Stimulated activated CD4-positive, alpha-beta T cell treated with anti-CD3 and anti-CD28 coated beads, Interleukin-12 subunit alpha, Interleukin-12 subunit beta, amount 100 ng/mL, for 48 hours (primary cell): ENCODE measurements around the gene LTF.
A peak's percentile ranks its signal among the peaks of the same experiment; 100 is the strongest.
"Not testable (repeated sequence)": the region's sequence is repeated elsewhere in the genome, so short reads cannot be mapped to it uniquely, and the experiment has no call there.

Source experiments
- DNase-seq, 3 donors: peaks; one replicate each; pipeline ENCODE4 v3.0.0-alpha.2; 2020; ENCODE audit warnings: low read depth in 2 of 3, low spot score in 1 of 3

The LTF gene

GRCh38 chr3:46416125-46416810 lies 48.4 kb downstream of the LTF start:
- DNase-seq: no peak

- DNase-seq: no peak
These were observed 50.0 kb downstream of the LTF start for GRCh38 chr3:46414739-46415138.

DNA sequence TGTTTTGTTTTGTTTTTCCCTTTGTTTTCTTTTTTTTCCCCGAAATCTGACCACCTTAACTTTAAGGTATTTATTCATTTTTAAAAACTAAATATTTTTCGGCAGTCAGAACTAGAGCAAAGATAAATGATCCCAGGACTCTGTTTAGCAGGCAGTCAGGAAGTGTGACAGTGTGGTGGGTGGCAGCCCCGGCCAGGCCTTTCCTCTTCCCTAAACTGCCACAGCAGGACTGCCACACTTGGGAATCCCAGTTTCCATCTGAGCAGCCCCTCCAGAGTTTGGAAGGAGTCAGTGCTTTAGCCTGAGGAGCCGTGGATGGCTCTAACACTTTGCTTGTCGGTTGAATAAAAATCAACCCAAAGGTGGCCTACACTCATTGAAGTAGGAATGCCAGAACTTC lies 50.8 kb downstream of the LTF start:
- no peak for DNase-seq

DNA sequence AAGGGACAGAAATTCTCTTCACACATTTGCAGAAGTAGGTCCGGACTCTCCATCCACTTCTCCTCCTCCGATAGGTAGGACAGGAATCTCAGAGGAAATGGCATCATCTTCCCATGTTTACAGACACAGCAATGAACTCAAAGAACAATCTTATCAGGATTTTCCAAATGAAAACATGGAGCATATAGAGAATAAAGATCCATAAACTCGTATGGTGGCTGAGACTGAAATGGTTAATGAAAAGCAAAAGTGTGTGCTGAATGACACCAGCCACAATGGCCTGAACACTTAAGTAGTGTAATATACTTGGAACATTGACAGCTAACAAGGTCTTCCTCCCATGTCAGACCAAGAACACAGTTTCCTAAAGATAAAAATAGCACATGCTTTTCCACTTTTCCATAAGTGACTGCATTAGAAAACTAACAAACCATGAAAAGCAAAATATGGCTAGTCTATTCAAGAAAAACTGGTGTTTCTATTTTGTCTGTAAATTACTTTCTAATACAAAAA lies 51.9 kb downstream of the LTF start:
- no peak for DNase-seq

DNA sequence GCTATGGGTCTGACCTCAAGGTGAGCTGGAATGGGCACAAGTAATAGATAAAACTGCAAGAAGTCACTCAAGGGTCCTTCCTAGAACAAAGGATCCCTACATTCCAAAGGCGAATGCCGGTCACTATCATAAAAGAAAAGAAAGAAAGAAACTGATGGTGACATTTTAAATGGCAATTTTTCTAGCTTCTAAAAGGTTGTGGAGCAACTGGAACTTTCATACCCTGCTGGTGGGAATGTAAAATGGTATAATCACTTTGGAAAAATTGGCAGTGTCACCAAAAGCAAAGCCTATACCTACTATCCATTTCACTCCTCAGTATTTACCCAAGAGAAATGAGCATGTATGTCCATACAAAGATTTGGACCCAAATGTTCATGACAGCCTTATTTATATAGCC lies 53.4 kb downstream of the LTF start:
- DNase-seq: no peak

DNA sequence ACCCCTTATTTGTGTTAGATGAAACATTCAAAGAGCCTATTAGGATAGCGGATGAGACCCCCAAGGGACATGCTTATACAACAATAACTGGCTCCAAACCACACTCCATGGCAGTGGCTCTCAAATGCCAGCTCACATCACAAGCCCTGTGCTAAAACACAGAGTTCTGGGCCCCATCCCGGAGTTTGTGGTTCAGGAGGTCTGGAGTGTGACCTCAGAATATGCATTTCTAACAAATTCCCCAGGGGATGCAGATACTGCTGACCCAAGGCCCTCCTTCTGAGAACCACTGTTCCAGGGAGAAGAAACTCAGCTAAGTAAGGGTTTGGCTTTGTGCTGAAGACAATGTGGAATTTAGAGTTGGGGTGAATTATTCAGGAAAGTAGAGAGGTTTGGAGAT lies 54.0 kb downstream of the LTF start:
- no peak for DNase-seq

- DNase-seq: no peak
These were observed 54.8 kb downstream of the LTF start for GRCh38 chr3:46409739-46410489.

DNA sequence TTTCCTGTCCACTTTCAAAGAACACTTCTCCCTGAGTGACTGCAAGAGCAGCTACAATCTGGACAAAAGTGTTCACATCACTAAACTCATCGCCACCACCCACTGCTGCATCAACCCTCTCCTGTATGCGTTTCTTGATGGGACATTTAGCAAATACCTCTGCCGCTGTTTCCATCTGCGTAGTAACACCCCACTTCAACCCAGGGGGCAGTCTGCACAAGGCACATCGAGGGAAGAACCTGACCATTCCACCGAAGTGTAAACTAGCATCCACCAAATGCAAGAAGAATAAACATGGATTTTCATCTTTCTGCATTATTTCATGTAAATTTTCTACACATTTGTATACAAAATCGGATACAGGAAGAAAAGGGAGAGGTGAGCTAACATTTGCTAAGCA lies 55.9 kb downstream of the LTF start:
- no peak for DNase-seq

DNA sequence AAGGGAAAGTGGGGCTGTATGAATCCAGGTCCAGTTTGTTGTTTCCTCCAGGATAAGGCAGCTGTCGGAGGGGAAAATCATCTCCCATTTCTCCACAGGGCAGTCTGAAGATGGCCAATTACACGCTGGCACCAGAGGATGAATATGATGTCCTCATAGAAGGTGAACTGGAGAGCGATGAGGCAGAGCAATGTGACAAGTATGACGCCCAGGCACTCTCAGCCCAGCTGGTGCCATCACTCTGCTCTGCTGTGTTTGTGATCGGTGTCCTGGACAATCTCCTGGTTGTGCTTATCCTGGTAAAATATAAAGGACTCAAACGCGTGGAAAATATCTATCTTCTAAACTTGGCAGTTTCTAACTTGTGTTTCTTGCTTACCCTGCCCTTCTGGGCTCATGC lies 56.7 kb downstream of the LTF start:
- no peak for DNase-seq

DNA sequence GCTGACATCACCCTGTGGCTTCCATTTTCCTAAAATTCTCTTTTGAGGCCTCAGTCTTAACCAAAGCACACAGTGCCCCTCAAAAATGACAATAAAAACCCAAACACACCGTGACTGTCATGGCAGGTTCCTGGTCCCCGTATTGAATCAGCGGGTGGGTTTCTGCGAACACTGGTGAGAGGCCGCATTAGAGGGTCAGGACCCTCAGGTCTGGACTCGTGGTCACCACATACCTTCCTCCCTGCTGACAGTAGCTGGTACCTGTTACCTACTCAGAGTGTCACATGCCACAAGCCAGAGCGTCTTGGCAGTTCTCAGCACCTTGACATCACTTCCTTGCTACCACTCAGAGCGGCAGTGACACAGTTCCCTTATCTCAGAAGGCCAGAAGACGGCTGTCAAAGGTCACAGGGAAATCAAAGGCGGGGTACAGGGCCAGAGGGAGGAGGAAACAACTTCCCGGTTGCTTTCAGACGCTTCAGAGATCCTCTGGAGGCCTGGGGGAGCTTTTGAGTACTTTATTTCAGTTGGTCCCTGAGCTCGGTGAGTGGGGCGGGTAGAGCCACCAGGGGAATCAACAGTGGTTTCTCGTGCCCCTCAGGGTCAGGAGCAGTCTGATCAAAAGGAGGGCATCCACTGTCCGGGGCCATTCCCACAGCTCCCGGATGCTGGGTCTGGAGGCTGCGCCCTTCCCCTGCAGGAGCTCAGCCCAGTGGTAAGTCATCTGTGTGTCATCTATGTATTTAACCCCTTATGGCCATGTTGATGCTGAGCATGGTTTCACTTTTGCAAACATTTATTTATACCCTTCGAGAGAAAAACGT lies 57.7 kb downstream of the LTF start, which contains the start of the genes CCR5AS and CCRL2:
TSS of gene CCR5AS (minus strand) at position 279 of the 824 bp plus-strand sequence.
TSS of gene CCRL2 (plus strand) at position 472 of the 824 bp plus-strand sequence. CDS start 821 bp downstream, outside the sequence.
- DNase-seq: peak; percentile 5 to 25 (median 6)

DNA sequence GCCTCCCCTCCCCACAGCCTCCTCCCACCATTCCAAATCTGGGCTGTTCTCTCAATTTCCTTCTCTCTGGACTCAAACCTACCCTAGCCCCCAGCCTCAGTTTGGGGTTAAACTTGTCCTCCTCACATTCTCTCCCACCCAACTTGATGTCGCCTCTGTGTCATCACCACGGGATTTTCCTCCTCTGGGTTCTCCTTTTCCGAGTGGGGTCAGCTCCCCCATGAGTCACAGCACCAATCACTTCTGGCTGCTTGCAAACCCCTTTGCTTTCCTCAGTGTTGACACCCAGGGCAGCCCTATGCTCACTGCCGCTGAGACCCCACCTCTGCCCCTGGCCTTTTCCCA lies 58.3 kb downstream of the LTF start:
- no peak for DNase-seq

DNA sequence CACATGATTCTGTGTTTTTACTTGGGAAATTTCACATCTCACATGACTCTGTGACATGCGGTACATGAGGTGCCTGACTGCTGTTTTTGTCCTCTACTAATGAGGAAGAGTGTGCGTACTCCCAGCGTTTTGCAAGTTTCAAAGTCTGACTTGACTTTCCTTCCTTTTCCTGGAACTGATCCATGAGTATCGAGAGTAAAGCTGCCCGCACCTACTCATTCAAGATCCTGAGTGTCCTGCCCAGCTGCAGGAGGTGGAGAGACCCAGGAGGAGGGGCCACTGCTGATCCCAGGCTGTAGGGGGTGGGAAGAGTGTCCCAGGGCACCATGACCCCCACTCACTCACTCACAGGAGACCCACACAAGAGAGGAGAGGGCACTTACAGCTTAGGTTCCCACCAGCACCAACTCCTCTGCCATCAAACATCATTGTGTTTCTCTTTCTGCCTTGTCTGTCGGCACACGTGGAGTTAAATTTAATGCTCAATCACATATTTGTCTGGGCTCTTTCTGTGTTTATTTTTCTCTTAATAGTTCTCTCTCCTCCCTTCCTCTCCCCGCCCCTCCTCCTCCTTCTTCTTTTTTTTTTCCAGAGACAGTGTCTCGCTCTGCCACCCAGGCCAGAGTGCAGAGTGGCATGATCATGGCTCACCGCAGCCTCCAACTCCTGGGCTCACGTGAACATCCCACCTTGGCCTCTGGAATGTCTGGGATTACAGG lies 59.2 kb downstream of the LTF start:
- no peak for DNase-seq

DNA sequence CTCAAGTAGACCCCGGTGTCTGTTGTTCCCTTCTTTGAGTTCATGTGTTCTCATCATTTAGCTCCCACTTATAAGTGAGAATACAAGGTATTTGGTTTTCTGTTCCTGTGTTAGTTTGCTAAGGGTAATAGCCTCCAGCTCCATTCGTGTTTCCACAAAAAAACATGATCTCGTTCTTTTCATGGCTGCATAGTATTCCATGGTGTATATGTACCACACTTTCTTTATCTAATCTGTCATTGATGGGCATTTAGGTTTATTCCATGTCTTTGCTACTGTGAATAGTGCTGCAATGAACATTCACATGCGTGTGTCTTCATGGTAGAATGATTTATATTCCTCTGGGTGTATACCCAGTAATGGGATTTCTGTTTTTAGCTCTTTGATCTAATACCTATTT lies 61.8 kb downstream of the LTF start:
- not testable (repeated sequence) for DNase-seq

DNA sequence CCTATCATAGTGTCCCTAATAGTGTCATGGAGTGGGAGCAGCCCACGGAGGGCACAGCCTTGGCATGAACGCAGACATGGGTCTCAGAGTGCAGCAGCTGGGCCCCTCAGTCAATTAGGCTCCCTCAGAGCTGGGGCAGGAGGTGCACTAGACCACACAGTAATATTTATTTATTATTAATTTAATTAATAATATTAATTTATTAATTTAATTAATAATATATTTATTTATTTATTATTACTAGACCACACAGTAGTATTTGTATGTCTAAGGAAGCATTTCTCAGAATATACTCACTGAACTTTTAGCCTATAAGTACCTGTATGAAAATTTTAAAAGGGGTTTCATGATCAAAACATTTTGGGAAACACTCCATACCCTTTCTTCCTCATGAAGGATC lies 63.1 kb downstream of the LTF start:
- no peak for DNase-seq

GRCh38 chr3:46400846-46401245 lies 63.9 kb downstream of the LTF start:
- no peak for DNase-seq

DNA sequence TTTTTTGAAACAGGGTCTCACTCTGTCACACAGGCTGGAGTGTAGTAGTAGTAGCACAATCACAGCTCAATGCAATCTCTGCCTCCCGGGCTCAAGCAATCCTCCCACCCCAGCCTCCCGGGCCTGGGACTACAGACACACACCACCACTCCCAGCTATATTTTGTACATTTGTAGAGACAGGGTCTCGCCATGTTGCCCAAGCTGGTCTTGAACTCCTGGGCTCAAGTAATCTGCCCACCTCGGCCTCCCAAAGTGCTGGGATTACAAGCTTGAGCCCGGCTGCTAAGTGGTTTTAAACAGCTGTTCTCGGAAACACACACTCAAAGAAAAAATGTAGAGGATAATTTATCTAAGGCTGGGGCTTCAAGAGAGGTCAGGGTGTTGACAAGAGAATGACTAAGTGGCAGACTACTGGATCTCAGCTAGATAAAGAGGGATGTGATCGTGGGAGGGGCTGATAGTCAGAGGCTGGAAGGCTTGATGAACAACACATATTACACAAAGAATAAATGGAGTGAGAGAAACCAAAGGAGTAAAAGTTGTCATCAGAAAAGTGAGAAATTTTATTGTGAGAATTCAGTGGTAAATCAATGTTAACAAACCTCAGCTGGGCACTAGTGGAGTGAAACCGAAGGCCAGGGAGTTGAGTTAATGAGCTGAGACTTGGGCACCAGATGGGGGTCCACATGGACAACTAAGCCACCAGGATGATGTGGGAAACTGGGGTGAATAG lies 64.5 kb downstream of the LTF start:
- DNase-seq: no peak

- DNase-seq: no peak
These were observed 65.1 kb downstream of the LTF start for GRCh38 chr3:46399557-46399956.

DNA sequence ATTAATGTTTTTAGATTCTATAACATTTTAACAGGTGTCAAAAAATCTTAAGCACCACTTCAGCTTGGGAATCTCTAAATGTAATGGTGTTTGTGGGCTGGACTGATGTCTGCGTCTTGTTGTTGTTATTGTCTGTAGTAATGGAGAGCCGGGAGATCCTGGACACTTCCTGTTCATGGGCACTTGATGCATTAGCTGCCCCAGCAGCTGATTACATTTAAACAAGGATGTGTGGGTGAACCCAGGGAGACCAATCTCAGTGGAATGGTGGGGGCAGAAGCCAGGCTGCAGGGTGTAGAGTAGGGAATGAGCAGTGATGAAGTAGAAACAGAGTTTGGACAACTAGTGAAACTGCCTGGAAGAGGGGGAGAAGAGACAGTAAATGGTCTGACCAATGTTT lies 65.6 kb downstream of the LTF start:
- DNase-seq: no peak

GRCh38 chr3:46398186-46398955 lies 66.3 kb downstream of the LTF start:
- DNase-seq: no peak

GRCh38 chr3:46397111-46397510 lies 67.6 kb downstream of the LTF start:
- no peak for DNase-seq
